Loucy (cell line): ENCODE data around the gene NPHP4.

Source experiments
- EZH2phosphoT487 ChIP-seq: fragments of 200-600 bp; IDR thresholded peaks from 2 replicates; pipeline ENCODE4 v1.6.1; 2018; ENCODE audit warnings: antibody characterized with exemption, mild to moderate bottlenecking, moderate library complexity, borderline replicate concordance
- TF ChIP-seq, protein P1 (sequence below): fragments of 200-600 bp; sonication (generic); conservative IDR thresholded peaks from 2 replicates; pipeline ENCODE4 v1.5.1; 2014; ENCODE audit warnings: mild to moderate bottlenecking, antibody characterized with exemption, low read length

DNA sequence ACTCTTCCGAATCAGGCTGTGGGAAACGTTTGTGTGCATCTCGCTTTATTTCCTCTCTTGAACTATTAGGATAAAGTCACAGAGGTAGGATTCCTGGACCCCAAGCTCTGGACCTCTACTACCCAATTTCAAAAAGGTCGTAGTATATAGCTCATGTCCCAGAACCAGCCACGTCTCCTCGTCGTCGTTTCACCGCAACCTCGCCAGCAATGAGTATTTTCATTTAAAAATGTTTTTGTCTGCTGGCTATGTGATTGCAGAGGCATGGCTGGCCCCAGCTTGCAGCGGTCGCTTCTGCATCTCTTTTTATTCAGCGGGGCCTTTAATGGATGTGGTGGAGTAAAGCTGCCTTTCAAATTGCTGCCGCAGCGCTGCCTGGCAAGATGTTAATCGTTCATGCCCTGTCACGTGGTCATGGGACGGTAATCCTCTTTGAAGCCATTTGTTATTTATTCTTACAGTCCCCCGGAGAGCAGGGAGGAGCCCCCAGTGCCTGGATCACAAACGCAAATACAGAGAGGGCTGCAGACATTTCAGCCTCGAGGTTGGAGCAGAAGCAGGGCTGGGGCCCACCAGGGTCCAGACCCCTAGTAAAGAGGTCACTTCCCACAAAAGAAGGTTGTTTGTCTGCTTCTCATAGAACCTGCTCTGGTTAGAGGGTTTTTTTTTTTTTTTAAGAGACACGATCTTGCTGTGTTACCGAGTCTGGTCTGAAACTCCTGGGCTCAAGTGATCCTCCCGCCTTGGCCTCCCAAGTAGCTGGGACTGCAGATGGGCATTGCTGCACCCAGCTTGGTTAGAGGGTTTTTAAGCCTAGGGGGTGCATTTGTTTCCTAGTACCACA, 11.6 kb upstream of the NPHP4 start:
- TF ChIP-seq, protein P1, sequence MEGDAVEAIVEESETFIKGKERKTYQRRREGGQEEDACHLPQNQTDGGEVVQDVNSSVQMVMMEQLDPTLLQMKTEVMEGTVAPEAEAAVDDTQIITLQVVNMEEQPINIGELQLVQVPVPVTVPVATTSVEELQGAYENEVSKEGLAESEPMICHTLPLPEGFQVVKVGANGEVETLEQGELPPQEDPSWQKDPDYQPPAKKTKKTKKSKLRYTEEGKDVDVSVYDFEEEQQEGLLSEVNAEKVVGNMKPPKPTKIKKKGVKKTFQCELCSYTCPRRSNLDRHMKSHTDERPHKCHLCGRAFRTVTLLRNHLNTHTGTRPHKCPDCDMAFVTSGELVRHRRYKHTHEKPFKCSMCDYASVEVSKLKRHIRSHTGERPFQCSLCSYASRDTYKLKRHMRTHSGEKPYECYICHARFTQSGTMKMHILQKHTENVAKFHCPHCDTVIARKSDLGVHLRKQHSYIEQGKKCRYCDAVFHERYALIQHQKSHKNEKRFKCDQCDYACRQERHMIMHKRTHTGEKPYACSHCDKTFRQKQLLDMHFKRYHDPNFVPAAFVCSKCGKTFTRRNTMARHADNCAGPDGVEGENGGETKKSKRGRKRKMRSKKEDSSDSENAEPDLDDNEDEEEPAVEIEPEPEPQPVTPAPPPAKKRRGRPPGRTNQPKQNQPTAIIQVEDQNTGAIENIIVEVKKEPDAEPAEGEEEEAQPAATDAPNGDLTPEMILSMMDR, result no peak
- no peak for TF ChIP-seq EZH2phosphoT487
